Measurements from ENCODE around the gene COX6A1. TPM values are rescaled to one million over a fixed set of nuclear protein-coding genes. Genes with fewer than 3 reads are reported as not detected.

Gene COX6A1
- total and polyA plus RNA-seq, 3 donors from 2014 or later: 485 to 563 (median 549) TPM

DNA sequence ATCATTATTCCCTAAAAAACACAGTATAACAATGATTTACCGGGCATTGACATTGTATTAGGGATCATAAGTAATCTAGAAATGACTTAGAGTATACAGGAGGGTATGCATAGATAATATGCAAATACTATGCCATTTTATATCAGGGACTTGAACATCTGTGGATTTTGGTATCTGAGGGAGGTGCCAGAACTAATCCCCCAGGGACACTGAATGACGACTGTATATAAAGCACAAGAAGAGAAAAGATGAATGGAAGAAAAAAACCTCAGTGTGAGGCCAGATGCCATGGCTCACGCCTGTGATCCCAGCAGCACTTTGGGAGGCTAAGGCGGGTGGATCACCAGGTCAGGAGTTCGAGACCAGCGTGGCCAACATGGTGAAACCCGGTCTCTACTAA lies 25.5 kb upstream of the COX6A1 start:
- Histone ChIP-seq H3K36me3 (ENCODE audit: low read depth, missing control alignments) (no peaks in the 10 kb centered on the region), H3K9me3 (no peaks in the 10 kb centered on the region), H3K27me3 (no peaks in the 10 kb centered on the region), H3K4me1 (no peaks in the 10 kb centered on the region), H3K27ac (no peak overlapping the region), H3K4me3 (no peak overlapping the region)
- TF ChIP-seq, protein P1, sequence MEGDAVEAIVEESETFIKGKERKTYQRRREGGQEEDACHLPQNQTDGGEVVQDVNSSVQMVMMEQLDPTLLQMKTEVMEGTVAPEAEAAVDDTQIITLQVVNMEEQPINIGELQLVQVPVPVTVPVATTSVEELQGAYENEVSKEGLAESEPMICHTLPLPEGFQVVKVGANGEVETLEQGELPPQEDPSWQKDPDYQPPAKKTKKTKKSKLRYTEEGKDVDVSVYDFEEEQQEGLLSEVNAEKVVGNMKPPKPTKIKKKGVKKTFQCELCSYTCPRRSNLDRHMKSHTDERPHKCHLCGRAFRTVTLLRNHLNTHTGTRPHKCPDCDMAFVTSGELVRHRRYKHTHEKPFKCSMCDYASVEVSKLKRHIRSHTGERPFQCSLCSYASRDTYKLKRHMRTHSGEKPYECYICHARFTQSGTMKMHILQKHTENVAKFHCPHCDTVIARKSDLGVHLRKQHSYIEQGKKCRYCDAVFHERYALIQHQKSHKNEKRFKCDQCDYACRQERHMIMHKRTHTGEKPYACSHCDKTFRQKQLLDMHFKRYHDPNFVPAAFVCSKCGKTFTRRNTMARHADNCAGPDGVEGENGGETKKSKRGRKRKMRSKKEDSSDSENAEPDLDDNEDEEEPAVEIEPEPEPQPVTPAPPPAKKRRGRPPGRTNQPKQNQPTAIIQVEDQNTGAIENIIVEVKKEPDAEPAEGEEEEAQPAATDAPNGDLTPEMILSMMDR (IDR thresholded peaks at IDR 0.05): no peak
- TF ChIP-seq POLR2A (IDR thresholded peaks at IDR 0.05): no peak
- 81 to 82% methylated on average over 7 of the region's 7 CpGs for WGBS, 2 donors
- no peak for DNase-seq
- intact Hi-C loops (cut with DNase I; ENCODE audit: low total_unique reads): no loop called here

DNA sequence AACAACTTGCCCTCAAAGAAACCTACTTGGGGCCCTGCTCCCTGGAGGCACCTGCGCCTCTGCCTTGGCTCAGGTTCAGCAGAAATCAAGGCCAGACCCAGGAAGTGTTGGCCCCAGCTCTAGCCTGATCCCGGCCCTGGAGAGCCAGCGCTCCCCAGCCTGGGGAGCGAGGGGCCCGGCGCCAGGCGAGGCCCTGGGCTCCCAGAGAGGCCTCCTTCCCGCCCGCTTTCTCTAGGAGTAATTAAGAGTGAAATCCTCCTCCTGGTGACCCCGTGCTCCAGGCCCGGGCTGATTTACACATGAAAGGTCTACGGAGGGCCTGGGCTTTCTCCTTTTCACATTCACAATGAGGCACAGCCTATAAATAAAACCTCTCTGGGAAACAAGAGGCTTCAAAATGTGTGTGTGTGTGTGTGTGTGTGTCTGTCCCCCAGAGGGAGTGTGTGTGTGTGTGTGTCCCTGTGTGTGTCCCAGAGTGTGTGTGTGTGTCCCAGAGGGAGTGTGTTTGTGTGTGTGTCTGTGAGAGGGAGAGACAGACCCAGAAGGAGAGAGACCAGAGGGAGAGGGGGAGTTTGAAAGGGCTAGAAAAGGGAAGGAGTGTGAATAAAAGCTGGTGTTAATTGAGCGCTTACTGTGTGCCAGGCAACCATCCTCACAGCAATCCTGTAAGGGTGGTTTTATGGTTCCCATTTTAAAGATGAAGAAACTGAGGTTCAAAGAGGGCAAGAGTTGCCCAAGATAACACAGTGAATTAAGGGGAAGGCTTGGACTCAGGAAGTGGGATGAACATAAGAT lies 23.8 kb upstream of the COX6A1 start:
- Histone ChIP-seq H3K27ac (no peak overlapping the region), H3K4me3 (no peak overlapping the region), H3K36me3 (ENCODE audit: low read depth, missing control alignments) (no peaks in the 10 kb centered on the region), H3K9me3 (no peaks in the 10 kb centered on the region), H3K27me3 (no peaks in the 10 kb centered on the region), H3K4me1 (no peaks in the 10 kb centered on the region)
- 41 to 52% methylated on average over 7 to 13 of the region's 13 CpGs for WGBS, 2 donors
- DNase-seq: no peak
- intact Hi-C loops (cut with DNase I; ENCODE audit: low total_unique reads): no loop called here
- TF ChIP-seq POLR2A (IDR thresholded peaks at IDR 0.05): no peak
- TF ChIP-seq, protein P1 (IDR thresholded peaks at IDR 0.05): no peak

DNA sequence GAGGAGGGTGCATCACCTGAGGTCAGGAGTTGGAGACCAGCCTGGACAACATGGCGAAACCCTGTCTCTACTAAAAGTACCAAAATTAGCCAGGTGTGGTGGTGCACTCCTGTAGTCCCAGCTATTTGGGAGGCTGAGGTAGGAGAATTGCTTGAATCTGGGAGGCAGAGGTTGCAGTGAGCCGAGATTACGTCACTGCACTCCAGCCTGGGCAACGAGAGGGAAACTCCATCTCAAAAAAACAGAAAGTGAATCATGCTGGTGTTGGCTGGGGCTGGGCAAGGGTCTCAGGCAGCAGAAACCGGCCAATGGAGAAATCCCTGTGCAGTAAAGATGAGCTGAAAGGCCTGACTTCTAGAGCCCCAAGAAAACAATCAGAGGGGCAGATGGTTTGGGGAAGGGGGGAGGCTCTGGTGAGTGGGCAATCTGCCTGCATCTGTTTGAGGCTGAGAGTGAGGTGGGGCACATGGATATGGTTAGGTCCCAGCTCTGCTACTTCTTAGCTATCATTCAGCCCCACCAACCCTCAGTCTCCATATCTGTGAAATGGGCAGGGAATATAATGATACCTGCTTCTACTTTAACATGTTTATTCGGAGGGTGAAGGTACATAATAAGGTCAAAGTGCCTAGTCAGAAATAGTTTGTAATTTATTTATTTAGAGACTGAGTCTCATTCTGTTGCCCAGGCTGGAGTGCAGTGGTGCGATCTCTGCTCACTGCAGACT lies 21.3 kb upstream of the COX6A1 start:
- Histone ChIP-seq H3K27me3 (no peaks in the 10 kb centered on the region), H3K9me3 (no peaks in the 10 kb centered on the region), H3K4me3 (no peak overlapping the region), H3K36me3 (ENCODE audit: low read depth, missing control alignments) (no peaks in the 10 kb centered on the region), H3K27ac (no peak overlapping the region), H3K4me1 (no peaks in the 10 kb centered on the region)
- no peak for DNase-seq
- intact Hi-C loops (cut with DNase I; ENCODE audit: low total_unique reads): no loop called here
- 79 to 86% methylated on average over 7 of the region's 7 CpGs for WGBS, 2 donors
- TF ChIP-seq, protein P1 (IDR thresholded peaks at IDR 0.05): no peak
- no peak for TF ChIP-seq POLR2A (IDR thresholded peaks at IDR 0.05)

DNA sequence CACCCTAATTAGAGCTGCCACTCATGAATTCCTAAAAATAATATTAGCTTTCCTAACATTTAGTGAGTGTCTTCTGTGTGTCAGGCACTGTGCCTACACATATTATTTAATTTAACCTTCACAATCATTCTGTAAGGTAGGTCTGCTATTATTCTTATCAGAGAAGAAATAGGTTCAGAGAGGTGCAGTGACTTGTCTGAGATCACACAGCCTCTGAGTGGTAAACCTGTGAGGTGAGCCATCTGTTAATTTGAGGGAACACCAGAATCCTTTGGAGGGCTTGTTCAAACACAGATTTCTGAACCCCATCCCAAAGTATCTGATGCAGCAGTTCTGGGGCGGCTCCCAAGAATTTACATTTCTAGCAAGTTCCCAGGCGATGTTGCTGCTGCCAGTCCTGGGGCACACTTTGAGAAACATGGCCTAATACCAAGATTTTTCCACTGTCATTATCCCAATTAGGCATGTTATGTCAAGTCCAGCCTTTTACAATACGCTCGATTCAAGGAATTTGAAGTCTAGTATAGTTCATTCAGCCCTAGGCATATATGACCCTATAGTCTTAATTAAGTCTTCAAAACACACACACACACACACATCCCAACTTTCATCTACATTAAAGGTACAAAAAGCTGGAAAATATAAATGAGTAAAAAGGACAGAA lies 19.9 kb upstream of the COX6A1 start:
- no peaks in the 10 kb centered on the region for H3K27me3 ChIP-seq
- no peaks in the 10 kb centered on the region for H3K36me3 ChIP-seq (ENCODE audit: low read depth, missing control alignments)
- no peaks in the 10 kb centered on the region for H3K4me1 ChIP-seq
- H3K27ac ChIP-seq: no peak overlapping the region
- intact Hi-C loops (cut with DNase I; ENCODE audit: low total_unique reads): no loop called here
- TF ChIP-seq POLR2A (IDR thresholded peaks at IDR 0.05): no peak
- TF ChIP-seq, protein P1 (IDR thresholded peaks at IDR 0.05): no peak
- no peak for DNase-seq
- WGBS, 2 donors: 91 to 94% methylated on average over 4 of the region's 4 CpGs
- no peaks in the 10 kb centered on the region for H3K9me3 ChIP-seq
- H3K4me3 ChIP-seq: no peak overlapping the region

All from testis (tissue), 3 donors.